Smooth muscle cell (in vitro differentiated cells): ENCODE measurements around the gene PRPSAP2. TPM values are rescaled to one million over a fixed set of nuclear protein-coding genes. Genes with fewer than 3 reads are reported as not detected.

Experiments used
- DNase-seq: peaks from one replicate; lab custom pipeline; 2025; ENCODE audit not compliant: unreplicated experiment; lab: John Stamatoyannopoulos, UW
- H2AFZ ChIP-seq: fragments of 200-600 bp; sonication (generic); 2 replicates; pipeline ENCODE4 v1.6.0; 2016; ENCODE audit warnings: antibody characterized with exemption, low read depth, mild to moderate bottlenecking
- H3F3A ChIP-seq: fragments of 200-600 bp; sonication (generic); 2 replicates; pipeline ENCODE4 v1.6.0; 2017; ENCODE audit warnings: antibody characterized with exemption, low read depth
- H3K27ac ChIP-seq: fragments of 200-600 bp; sonication (generic); 2 replicates; pipeline ENCODE4 v1.5.1; 2016; ENCODE audit warnings: low read depth, mild to moderate bottlenecking
- H3K27me3 ChIP-seq: fragments of 200-600 bp; sonication (generic); 2 replicates; pipeline ENCODE4 v1.6.1; 2016; ENCODE audit warnings: low read depth, mild to moderate bottlenecking
- H3K36me3 ChIP-seq: fragments of 200-600 bp; sonication (generic); 2 replicates; pipeline ENCODE4 v1.5.1; 2016; ENCODE audit warnings: low read depth
- H3K4me1 ChIP-seq: fragments of 200-600 bp; sonication (generic); 2 replicates; pipeline ENCODE4 v1.5.1; 2016; ENCODE audit warnings: low read depth
- H3K4me2 ChIP-seq: fragments of 200-600 bp; sonication (generic); 2 replicates; pipeline ENCODE4 v1.6.0; 2016; ENCODE audit warnings: mild to moderate bottlenecking
- H3K4me3 ChIP-seq: fragments of 200-600 bp; sonication (generic); 2 replicates; pipeline ENCODE4 v1.5.1; 2016; ENCODE audit warnings: mild to moderate bottlenecking
- H3K79me2 ChIP-seq: fragments of 200-600 bp; sonication (generic); 2 replicates; pipeline ENCODE4 v1.6.0; 2016; ENCODE audit warnings: low read depth, mild to moderate bottlenecking
- H3K9ac ChIP-seq: fragments of 200-600 bp; sonication (generic); 2 replicates; pipeline ENCODE4 v1.6.0; 2016; ENCODE audit warnings: low read depth
- H3K9me3 ChIP-seq: fragments of 200-600 bp; sonication (generic); replicated peaks from 2 replicates; pipeline ENCODE4 v1.5.1; 2016; ENCODE audit warnings: low read depth
- H4K20me1 ChIP-seq: fragments of 200-600 bp; sonication (generic); 2 replicates; pipeline ENCODE4 v1.6.0; 2016; ENCODE audit warnings: low read depth
- CTCF ChIP-seq: fragments of 200-600 bp; sonication (generic); IDR thresholded peaks from 2 replicates; pipeline ENCODE4 v1.5.1; 2017; ENCODE audit warnings: borderline replicate concordance, mild to moderate bottlenecking, antibody characterized with exemption; ENCODE audit not compliant: insufficient read depth, poor library complexity, severe bottlenecking
- WGBS: methylation state at CpG from one replicate; pipeline ENCODE4 v1.1.7; 2016; ENCODE audit warnings: low lambda C conversion rate; 5-methylcytosine and 5-hydroxymethylcytosine counted together
- polyA plus RNA-seq: library from polyadenylated mRNA; unstranded; fragments of >200 nt; fragmentation: Nextera tagmentation; extraction: Ambion mirVana; gene quantifications from 2 replicates; pipeline ENCODE4 v1.2.1, GENCODE V29; 2016
- total RNA-seq: library from RNA; depleted of rRNA; stranded (reverse); fragments of >200 nt; gene quantifications from 2 replicates; pipeline ENCODE4 v1.2.3, GENCODE V29; 2014

Gene PRPSAP2
- total and polyA plus RNA-seq, 2 experiments from 2014 or later: 24.0 to 39.8 TPM

GRCh38 chr17:18965530-18966236 is 107.8 kb downstream of the PRPSAP2 start:
- no peaks in the 10 kb centered on the region for H3K27me3 ChIP-seq
- no peaks in the 10 kb centered on the region for H3F3A ChIP-seq
- H3K9ac ChIP-seq: no peak overlapping the region
- 91% methylated on average over 14 of the region's 14 CpGs for WGBS
- H3K27ac ChIP-seq: no peak overlapping the region
- H3K9me3 ChIP-seq: no peaks in the 10 kb centered on the region
- H3K4me1 ChIP-seq: peaks cover 25% of the 10 kb centered on the region
- H4K20me1 ChIP-seq: no peaks in the 10 kb centered on the region
- H3K4me3 ChIP-seq: no peak overlapping the region
- H3K4me2 ChIP-seq: no peak overlapping the region
- no peak overlapping the region for H2AFZ ChIP-seq
- DNase-seq: no peak
- no peak for TF ChIP-seq CTCF
- no peaks in the 10 kb centered on the region for H3K79me2 ChIP-seq
- H3K36me3 ChIP-seq: no peaks in the 10 kb centered on the region

- Histone ChIP-seq H3K79me2 (no peaks in the 10 kb centered on the region), H3K27me3 (no peaks in the 10 kb centered on the region), H3K9ac (no peak overlapping the region), H3K4me1 (peaks cover 14% of the 10 kb centered on the region), H4K20me1 (no peaks in the 10 kb centered on the region), H3K27ac (no peak overlapping the region), H2AFZ (no peak overlapping the region), H3K4me2 (no peak overlapping the region), H3K9me3 (no peaks in the 10 kb centered on the region), H3K36me3 (no peaks in the 10 kb centered on the region), H3F3A (no peaks in the 10 kb centered on the region), H3K4me3 (no peak overlapping the region)
- no peak for DNase-seq
- 79% methylated on average over 19 of the region's 19 CpGs for WGBS
- TF ChIP-seq CTCF: no peak
These were observed 109.1 kb downstream of the PRPSAP2 start for GRCh38 chr17:18966831-18967624.

GRCh38 chr17:18967916-18968315 is 110.0 kb downstream of the PRPSAP2 start:
- Histone ChIP-seq H3K9ac (no peak overlapping the region), H3K9me3 (no peaks in the 10 kb centered on the region), H3K4me2 (no peak overlapping the region), H3K36me3 (no peaks in the 10 kb centered on the region), H3F3A (no peaks in the 10 kb centered on the region), H3K79me2 (no peaks in the 10 kb centered on the region), H3K27ac (no peak overlapping the region), H3K4me3 (no peak overlapping the region), H3K27me3 (no peaks in the 10 kb centered on the region), H2AFZ (no peak overlapping the region), H3K4me1 (peaks cover 13% of the 10 kb centered on the region), H4K20me1 (no peaks in the 10 kb centered on the region)
- DNase-seq: no peak
- TF ChIP-seq CTCF: no peak
- WGBS: 62% methylated on average over 4 of the region's 4 CpGs
